GM10248 (cell line): ENCODE results near the gene GSG1L.

Experiments used
- CTCF ChIA-PET: fragments of 300-600 bp; sonication (Branson Sonifier 250); formaldehyde crosslinking; extraction: SDS; loops from one replicate; lab custom pipeline; 2021; ENCODE audit warnings: antibody characterized with exemption; lab: Yijun Ruan, JAX
- POLR2A ChIA-PET: fragments of 350-650 bp; sonication (Branson Sonifier 250); formaldehyde crosslinking; extraction: SDS; loops from one replicate; lab custom pipeline; 2020; ENCODE audit warnings: antibody characterized with exemption; lab: Yijun Ruan, JAX
- DNase-seq: peaks from one replicate; pipeline ENCODE4 v3.0.0; 2012; ENCODE audit errors: extremely low spot score
- TF ChIP-seq, protein P1 (sequence below): IDR thresholded peaks from 2 replicates; pipeline ENCODE4 v1.5.1; 2012; ENCODE audit warnings: mild to moderate bottlenecking, low read depth; ENCODE audit errors: extremely low read depth, missing control alignments, control extremely low read depth

GSG1L gene

DNA sequence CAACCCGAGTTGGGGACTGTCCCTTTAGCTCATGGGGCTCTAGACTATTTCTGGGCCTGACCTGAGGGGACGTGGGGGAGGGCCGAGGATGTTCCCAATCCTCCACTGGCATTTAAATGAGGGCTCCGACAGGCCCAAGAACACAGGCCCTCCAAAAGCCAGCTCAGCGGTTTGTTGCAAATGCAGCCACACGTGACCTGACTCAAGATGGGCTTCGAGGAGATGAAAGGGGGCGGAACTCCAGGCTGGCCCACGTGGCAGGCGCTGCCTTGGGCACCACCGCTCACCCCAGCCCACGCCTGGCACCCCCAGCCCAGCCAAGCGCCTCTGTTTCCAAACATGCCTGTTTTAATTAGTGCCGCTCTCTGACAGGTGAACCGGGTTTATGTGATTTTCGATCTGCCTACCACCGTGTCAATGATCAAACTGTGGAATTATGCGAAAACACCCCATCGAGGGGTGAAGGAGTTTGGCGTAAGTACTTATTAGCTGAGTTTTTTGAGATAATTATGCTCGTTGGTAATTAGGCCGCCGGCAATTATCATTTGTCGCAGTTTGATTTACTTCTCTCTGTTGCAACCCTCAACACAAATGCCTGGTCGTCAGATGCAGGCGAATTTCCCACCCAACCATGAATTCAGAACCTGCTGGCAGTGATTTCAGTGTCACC is 286.8 kb downstream of the GSG1L start:
- TF ChIP-seq, protein P1, sequence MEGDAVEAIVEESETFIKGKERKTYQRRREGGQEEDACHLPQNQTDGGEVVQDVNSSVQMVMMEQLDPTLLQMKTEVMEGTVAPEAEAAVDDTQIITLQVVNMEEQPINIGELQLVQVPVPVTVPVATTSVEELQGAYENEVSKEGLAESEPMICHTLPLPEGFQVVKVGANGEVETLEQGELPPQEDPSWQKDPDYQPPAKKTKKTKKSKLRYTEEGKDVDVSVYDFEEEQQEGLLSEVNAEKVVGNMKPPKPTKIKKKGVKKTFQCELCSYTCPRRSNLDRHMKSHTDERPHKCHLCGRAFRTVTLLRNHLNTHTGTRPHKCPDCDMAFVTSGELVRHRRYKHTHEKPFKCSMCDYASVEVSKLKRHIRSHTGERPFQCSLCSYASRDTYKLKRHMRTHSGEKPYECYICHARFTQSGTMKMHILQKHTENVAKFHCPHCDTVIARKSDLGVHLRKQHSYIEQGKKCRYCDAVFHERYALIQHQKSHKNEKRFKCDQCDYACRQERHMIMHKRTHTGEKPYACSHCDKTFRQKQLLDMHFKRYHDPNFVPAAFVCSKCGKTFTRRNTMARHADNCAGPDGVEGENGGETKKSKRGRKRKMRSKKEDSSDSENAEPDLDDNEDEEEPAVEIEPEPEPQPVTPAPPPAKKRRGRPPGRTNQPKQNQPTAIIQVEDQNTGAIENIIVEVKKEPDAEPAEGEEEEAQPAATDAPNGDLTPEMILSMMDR: no peak
- no peak for DNase-seq
- ChIA-PET CTCF (no interaction called here), POLR2A (no interaction called here)

DNA sequence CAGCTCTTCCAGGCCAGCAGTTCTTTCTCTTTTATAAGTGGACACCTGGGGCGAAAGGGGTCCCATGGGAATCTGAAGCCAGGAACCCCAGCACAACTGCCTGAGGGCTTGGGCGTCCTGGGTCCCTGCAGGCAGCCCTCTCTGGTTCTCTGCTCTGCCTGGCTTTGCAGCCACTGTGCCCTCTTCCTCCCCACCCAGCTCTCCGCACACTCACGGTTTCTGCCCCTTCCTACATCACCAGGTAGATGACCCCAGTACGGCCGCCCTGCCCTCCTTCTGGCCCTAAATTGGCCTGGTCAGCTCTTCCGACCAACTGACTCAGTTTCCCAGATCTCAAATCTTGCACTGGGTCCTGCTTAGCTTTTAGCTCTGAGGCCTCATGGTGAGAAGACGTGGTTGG is 288.3 kb downstream of the GSG1L start:
- TF ChIP-seq, protein P1: no peak
- POLR2A ChIA-PET: no interaction called here
- CTCF ChIA-PET: interaction anchor here (1.8 kb wide), 1 partner anchor 77 kb away, joined by 5 read pairs; no protein-coding TSS in a partner anchor
- no peak for DNase-seq

DNA sequence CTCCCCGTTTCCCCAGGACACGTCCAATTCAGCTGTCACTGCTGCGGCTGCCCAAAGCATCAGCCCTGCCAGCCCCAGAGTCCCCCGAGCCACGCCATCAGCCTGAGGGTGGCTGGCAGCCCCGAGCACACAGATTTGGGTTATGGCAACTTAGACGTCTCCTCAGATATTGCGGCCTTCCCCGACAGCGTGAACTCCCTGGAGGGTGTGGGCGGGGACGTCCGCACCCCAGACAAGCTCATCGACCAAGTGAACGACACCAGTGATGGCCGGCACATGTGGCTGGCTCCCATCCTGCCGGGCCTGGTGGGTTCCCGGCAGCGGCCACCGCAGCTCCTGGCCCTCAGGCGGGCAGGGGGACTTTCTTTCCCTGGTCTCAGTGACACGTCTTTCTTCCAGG is 288.7 kb downstream of the GSG1L start:
- TF ChIP-seq, protein P1: no peak
- ChIA-PET CTCF (interaction anchor here (1.4 to 1.8 kb wide), 2 partner anchors 18 to 76 kb away, joined by 3 to 5 read pairs; no protein-coding TSS in a partner anchor), POLR2A (no interaction called here)
- DNase-seq: no peak

DNA sequence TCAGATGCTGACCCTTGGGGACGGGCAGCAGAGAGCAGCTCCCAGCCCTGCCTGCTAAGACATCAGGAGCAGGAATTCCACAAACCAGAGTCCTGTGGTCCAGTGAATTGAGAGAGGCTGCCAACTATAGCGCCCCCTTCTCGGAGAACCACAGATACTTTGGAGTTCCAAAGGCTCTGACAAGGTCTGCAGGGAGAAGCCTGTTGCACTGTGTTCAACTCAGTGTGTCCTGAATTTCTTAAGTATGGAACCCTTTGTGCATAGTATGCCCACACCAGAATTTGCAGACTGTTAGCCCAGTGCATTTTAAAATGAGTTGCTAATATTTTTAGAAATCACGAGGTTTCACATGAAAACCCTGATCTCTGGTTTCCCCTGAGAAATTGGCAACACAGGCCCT is 290.2 kb downstream of the GSG1L start:
- POLR2A ChIA-PET: no interaction called here
- CTCF ChIA-PET: interaction anchor here (1.0 to 1.5 kb wide), 2 partner anchors 8 to 24 kb away, joined by 3 read pairs; no protein-coding TSS in a partner anchor
- no peak for DNase-seq
- TF ChIP-seq, protein P1: no peak

DNA sequence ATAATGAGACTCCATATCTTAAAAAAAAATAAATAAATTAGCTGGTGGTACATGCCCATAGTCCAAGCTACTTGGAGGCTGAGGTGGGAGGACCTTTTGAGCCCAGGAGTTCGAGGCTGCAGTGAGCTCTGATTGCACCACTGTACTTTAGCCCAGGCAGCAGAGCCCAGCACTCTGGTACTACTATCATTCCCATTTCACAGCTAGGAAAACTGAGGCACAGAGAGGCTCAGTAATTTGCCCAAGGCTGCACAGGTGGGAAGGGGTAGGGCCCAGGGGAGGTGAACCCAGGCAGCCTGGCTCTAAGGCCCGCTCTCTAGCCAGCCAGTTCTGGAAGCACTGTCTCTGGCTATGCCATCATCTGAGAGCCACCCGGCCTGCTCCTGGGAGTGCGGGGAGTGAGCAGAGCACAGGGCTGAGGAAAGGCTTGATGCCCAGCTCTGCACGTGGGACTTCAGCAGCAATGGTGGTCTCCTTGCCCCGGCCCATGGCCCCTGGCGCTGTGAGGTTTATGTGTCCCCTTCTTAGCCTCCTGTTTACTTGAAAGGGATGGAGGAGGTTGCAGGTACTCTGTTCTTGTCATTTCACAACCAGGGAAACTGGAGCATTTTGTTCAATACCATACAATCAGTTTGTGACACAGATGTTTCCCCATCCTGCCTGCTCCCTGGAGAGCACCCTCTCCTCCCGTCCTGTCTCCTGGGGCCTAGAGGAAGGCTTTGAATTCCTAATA is 291.3 kb downstream of the GSG1L start:
- TF ChIP-seq, protein P1: no peak
- no peak for DNase-seq
- POLR2A ChIA-PET: no interaction called here
- CTCF ChIA-PET: interaction anchor here (2.0 kb wide), 1 partner anchor 132 kb away, joined by 6 read pairs; no protein-coding TSS in a partner anchor

DNA sequence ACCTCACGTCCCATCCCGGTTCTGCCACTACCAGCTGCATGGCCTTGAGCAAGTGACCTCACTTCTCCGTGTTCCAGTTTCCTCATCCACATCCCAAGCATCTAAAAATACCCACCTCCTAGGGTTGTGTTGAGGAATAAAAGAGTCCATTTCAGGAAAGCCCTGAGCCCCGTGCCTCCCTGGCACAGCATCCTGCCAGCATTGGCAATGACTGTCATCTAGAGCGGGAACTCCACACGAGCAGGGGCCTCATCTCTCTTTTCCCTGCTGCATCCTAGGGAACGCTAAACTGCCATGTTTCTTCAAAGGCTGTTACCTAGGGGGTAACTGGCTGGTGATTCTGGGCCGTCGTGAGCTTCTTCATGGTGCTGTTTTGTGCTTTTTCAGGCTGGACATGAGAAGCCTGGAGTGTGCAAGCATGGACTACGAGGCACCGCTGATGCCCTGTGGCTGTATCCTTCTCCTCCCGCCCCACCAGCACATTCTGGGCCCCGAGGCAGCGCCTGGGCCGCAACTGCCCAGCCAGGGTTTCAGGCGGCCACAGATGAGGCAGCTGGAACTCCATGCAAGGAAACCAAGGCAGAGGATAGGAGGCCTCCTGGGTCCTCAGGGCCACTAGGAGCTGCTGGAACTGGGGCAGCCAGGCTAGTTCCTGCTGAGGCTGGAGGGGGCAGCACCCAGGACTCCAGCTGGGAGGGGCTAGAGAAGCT is 292.2 kb downstream of the GSG1L start:
- CTCF ChIA-PET: interaction anchor here (2.0 kb wide), 1 partner anchor 132 kb away, joined by 6 read pairs; no protein-coding TSS in a partner anchor
- POLR2A ChIA-PET: no interaction called here
- TF ChIP-seq, protein P1: no peak
- DNase-seq: no peak
